Panc1 (cell line): Measurements from ENCODE around the gene SKIC3. TPM values are rescaled to one million over a fixed set of nuclear protein-coding genes. Genes with fewer than 3 reads are reported as not detected.
A peak's percentile ranks its signal among the peaks of the same experiment; 100 is the strongest.

Source experiments
- ATAC-seq: fragments of 200-7000 bp; cut with Tn5 transposase; 2 replicates; pipeline ENCODE4 v1.9.1; 2020; ENCODE audit warnings: mild to moderate bottlenecking, moderate library complexity
- BruUV-seq: library from RNA; stranded (reverse); fragments of 400-500 nt; replicated peaks from 2 replicates; lab custom pipeline; 2021; lab: Mats Ljungman, UMichigan
- CTCF ChIA-PET: fragments of 300-600 bp; sonication (Branson Sonifier 250); formaldehyde crosslinking; loops from one replicate; lab custom pipeline; 2022; ENCODE audit warnings: antibody characterized with exemption; lab: Charles Lee
- POLR2A ChIA-PET: fragments of 300-600 bp; sonication (Branson Sonifier 250); formaldehyde crosslinking; loops from one replicate; lab custom pipeline; 2022; ENCODE audit warnings: antibody characterized with exemption; lab: Charles Lee
- DNase-seq: peaks from one replicate; pipeline ENCODE4 v3.0.0-alpha.2; 2010; ENCODE audit warnings: low read depth, low spot score
- H3K27ac ChIP-seq: 2 replicates; pipeline ENCODE4 v1.5.1; 2011; ENCODE audit warnings: mild to moderate bottlenecking, low read length, inconsistent platforms
- H3K27me3 ChIP-seq: fragments of 200-500 bp; sonication (Bioruptor generic); 2 replicates; pipeline ENCODE4 v1.6.0; 2014; ENCODE audit warnings: low read length, inconsistent platforms; ENCODE audit not compliant: control insufficient read depth, insufficient read depth
- H3K36me3 ChIP-seq: fragments of 200-500 bp; sonication (Bioruptor generic); 2 replicates; pipeline ENCODE4 v1.5.1; 2014; ENCODE audit warnings: inconsistent platforms, mild to moderate bottlenecking, low read length, moderate library complexity; ENCODE audit not compliant: control insufficient read depth, insufficient read depth
- H3K4me1 ChIP-seq: 2 replicates; pipeline ENCODE4 v1.5.1; 2011; ENCODE audit warnings: inconsistent platforms, mild to moderate bottlenecking, low read length, moderate library complexity; ENCODE audit not compliant: control insufficient read depth, insufficient read depth
- H3K4me3 ChIP-seq, 2 experiments: 2 replicates each; pipeline ENCODE4 v1.5.1; 2011 to 2012; ENCODE audit warnings: low read depth in 2 of 2, low read length in 2 of 2, mild to moderate bottlenecking in 2 of 2, inconsistent platforms in 1 of 2, moderate library complexity in 1 of 2
- H3K9me3 ChIP-seq: fragments of 200-500 bp; sonication (Bioruptor generic); 2 replicates; pipeline ENCODE4 v1.5.1; 2014; ENCODE audit warnings: low read depth, mild to moderate bottlenecking, inconsistent platforms, low read length, moderate library complexity; ENCODE audit not compliant: control insufficient read depth, insufficient read depth
- CTCF ChIP-seq: fragments of 450-650 bp; IDR thresholded peaks from 2 replicates; pipeline ENCODE4 v1.5.1; 2017; ENCODE audit warnings: mild to moderate bottlenecking
- POLR2AphosphoS5 ChIP-seq: IDR thresholded peaks from 2 replicates; pipeline ENCODE4 v1.6.1; 2012; ENCODE audit warnings: mild to moderate bottlenecking, low read depth, low read length, moderate library complexity
- REST ChIP-seq, 2 experiments: IDR thresholded peaks; 2 replicates each; pipeline ENCODE4 v1.6.1; 2011 to 2012; ENCODE audit warnings: low read depth in 2 of 2, control low read depth in 1 of 2, low read length in 1 of 2, mild to moderate bottlenecking in 1 of 2, moderate library complexity in 1 of 2; ENCODE audit not compliant: insufficient read depth in 1 of 2
- SIN3A ChIP-seq: IDR thresholded peaks from 2 replicates; pipeline ENCODE4 v1.6.1; 2012; ENCODE audit warnings: low read depth, mild to moderate bottlenecking, low read length, moderate library complexity, borderline replicate concordance; ENCODE audit not compliant: insufficient read depth
- TCF7L2 ChIP-seq: IDR thresholded peaks from 2 replicates; pipeline ENCODE4 v1.6.1; 2011; ENCODE audit warnings: mild to moderate bottlenecking, low read depth, low read length, inconsistent platforms
- in situ Hi-C: cut with HindIII; loops from 2 replicates; pipeline ENCODE4 v1.10.0; 2016; ENCODE audit warnings: low sequenced_read_pairs, low pct_unique_long_range_greater_than_20kb
- intact Hi-C: fragments of 100-400 bp; cut with micrococcal nuclease; formaldehyde crosslinking; loops from one replicate; pipeline ENCODE4 v1.10.0; 2022; ENCODE audit not compliant: unreplicated experiment
- total RNA-seq: library from RNA; stranded (reverse); gene quantifications from one replicate; pipeline ENCODE4 v1.2.1, GENCODE V29; 2021; ENCODE audit not compliant: unreplicated experiment

The SKIC3 gene
- total RNA-seq, 1 experiment from 2014 or later, result 69.1 TPM

GRCh38 chr5:95557841-95558240 lies 3.1 kb upstream of the SKIC3 start:
- Histone ChIP-seq H3K4me1 (peaks cover 16% of the 10 kb centered on the region; the same call in 1 of the 2 replicates), H3K9me3 (no peaks in the 10 kb centered on the region), H3K27ac (no peak overlapping the region; the same call in 1 of the 2 replicates), H3K4me3 (no peak overlapping the region), H3K27me3 (no peaks in the 10 kb centered on the region), H3K36me3 (peaks cover 4% of the 10 kb centered on the region; the same call in 1 of the 2 replicates)
- POLR2A ChIA-PET, result no interaction called here
- CTCF ChIA-PET, result no interaction called here
- TF ChIP-seq POLR2AphosphoS5 (no peak), SIN3A (no peak), TCF7L2 (no peak), REST (IDR thresholded peaks at IDR 0.05; ENCODE audit: insufficient read depth in 1 of 2, low read depth in 2 of 2, low read length in 1 of 2) (no peak), CTCF (no peak)
- intact Hi-C loops (loop anchor here (10.0 kb wide), 1 partner anchor 57 kb away; no protein-coding TSS in a partner anchor), in situ Hi-C loops (no loop called here)
- ATAC-seq (no peak), DNase-seq (no peak)
- TSS peak; percentile 34 for BruUV-seq

- no TSS peak for BruUV-seq
- POLR2A ChIA-PET, result interaction anchor here (0.6 kb wide), 1 partner anchor 65 kb away, joined by 8 read pairs; no protein-coding TSS in a partner anchor
- Histone ChIP-seq H3K4me1 (peaks cover 16% of the 10 kb centered on the region; the same call in 1 of the 2 replicates), H3K4me3 (peak overlapping the region; percentile 70 to 89), H3K36me3 (peaks cover 7% of the 10 kb centered on the region), H3K27me3 (no peaks in the 10 kb centered on the region), H3K27ac (peak overlapping the region; percentile 94), H3K9me3 (no peaks in the 10 kb centered on the region)
- DNase-seq, result no peak
- ATAC-seq, result no peak
- CTCF ChIA-PET, result no interaction called here
- intact Hi-C loops, result loop anchor here (10.0 kb wide), 1 partner anchor 59 kb away; no protein-coding TSS in a partner anchor
- TF ChIP-seq POLR2AphosphoS5, result no peak
- no peak for TF ChIP-seq REST (IDR thresholded peaks at IDR 0.05; ENCODE audit: insufficient read depth in 1 of 2, low read depth in 2 of 2, low read length in 1 of 2)
- no peak for TF ChIP-seq TCF7L2
- TF ChIP-seq CTCF, result no peak; the same call in 1 of the 2 replicates
- TF ChIP-seq SIN3A, result no peak
- in situ Hi-C loops, result no loop called here
Observed at GRCh38 chr5:95555553-95555952, 776 bp upstream of the SKIC3 start.
